Hindlimb muscle (tissue), 1 donor: ENCODE measurements around the gene CMTM1. TPM values are rescaled to one million over a fixed set of nuclear protein-coding genes. Genes with fewer than 3 reads are reported as not detected.

Experiments used
- DNase-seq: peaks from one replicate; pipeline ENCODE4 v3.0.0-alpha.2; 2013
- polyA plus RNA-seq: library from polyadenylated mRNA; unstranded; fragments of 120-200 nt; gene quantifications from one replicate; pipeline ENCODE4 v1.2.1, GENCODE V29; 2013; ENCODE audit not compliant: insufficient read length

CMTM1 gene
- polyA plus RNA-seq, 1 donor = 5.5 TPM

DNA sequence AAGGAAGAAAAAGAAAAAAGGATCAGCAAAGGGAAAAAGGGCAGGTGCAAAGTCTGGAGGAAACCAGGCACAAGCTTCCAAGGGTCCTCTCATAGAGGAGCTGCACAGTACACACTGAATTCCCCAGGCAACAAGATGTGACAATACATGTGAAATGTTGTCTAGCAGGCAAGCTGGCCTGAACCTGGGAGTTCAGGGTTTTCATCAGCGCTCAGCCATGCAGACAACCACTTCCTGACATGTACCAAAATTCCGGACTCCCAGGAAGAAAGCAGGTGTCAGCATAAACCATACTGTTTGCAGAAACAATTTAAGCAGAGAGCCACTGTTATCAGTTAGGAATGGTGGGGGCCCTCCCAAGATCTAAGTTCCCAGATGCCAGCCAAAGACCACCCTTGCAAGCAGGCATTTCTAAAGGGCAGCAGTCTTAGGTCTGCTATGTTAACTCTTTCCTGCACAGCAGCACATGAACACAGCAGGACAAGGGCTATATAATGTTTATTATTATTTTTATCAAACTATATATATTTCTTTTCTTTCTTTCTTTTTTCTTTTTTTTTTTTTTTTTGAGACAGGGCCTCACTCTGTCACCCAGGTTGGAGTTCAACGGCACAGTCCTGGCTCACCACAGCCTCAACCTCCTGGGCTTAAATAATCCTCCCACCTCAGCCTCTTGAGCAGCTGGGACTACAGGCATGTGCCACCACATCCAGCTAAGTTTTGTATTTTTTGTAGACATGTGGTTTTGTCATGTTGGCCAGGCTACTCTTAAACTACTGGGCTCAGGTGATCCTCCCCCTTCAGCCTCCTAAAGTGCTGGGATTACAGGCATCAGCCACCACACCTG, 26.4 kb upstream of the CMTM1 start:
- no peak for DNase-seq

DNA sequence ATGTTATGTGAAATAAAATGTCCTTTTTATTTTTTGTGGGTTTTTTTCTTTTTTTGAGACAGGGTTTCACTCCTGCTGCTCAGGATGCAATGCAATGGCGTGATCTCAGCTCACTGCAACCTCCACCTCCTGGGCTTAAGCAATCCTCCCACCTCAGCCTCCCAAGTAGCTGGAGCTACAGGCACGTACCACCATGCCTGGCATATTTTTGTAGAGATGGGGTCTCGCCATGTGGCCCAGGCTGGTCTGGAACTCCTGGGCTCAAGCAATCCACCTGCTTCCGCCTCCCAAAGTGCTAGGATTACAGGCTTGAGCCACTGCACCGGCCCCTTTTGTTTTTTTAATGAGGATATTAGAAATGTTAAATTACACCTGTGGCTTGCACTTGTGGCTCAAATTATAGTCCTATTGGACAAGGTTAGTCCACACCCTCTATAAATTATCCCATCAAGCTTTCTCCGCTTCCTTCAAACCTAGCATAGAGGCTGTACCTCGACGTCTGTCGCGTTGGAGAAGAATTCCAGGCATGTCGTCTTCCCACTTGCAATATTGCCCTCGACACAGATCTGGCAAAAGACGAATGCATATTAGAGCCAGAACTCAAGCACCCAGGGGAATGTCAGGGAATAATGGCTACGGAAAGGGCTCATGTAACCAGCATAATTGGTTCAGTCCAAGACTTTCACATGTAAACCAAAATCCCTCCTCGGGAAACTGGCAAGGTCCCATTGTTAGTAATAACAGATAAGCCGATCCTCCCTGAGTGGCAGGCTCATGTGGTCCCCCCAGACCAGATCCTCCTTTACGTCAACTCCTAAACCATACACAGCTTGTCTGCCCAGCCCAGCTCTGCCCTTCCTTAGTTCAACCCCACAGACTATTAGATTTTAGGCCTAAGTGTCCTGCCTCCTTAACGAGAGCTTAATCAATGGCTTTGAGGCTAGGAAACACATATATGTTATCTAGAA, 24.6 kb upstream of the CMTM1 start:
- no peak for DNase-seq

DNA sequence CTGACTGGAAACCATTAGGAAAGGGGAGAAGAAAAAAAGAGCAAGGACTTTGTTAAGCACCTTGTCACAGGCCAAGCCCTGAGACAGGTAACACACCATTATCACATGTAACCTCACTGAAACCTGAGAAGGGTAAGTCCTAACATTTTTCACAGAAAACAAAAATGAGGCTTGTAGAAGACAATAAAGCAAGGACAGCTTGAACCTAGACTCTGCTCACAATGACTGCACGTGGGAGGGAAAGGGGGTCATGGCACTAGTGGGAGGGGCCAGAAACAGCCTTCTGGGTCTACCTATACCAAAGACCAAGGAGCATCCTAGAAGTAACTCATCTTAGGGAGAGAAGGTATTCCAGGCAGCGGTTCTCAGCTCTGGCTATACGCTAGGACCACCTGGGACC, 23.8 kb upstream of the CMTM1 start:
- no peak for DNase-seq

DNA sequence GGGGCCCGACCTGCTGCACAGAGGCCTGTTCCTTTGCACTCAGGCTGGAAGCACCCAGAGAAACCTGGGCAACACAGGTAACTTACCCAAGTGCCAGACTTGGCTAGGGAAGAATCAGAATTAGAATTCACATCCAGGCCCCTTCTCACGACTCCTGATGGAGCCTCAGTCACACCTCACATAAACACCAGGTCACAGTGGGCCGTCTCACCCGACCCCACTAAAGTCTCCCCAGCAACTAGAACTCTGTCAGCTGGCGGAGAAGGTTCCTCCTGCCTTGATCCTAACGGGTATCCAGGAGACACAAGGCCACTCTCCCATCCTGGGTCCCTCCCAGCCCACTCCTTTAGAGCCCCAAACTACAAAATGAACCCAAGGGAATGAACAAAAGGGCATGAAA, 22.7 kb upstream of the CMTM1 start:
- no peak for DNase-seq

DNA sequence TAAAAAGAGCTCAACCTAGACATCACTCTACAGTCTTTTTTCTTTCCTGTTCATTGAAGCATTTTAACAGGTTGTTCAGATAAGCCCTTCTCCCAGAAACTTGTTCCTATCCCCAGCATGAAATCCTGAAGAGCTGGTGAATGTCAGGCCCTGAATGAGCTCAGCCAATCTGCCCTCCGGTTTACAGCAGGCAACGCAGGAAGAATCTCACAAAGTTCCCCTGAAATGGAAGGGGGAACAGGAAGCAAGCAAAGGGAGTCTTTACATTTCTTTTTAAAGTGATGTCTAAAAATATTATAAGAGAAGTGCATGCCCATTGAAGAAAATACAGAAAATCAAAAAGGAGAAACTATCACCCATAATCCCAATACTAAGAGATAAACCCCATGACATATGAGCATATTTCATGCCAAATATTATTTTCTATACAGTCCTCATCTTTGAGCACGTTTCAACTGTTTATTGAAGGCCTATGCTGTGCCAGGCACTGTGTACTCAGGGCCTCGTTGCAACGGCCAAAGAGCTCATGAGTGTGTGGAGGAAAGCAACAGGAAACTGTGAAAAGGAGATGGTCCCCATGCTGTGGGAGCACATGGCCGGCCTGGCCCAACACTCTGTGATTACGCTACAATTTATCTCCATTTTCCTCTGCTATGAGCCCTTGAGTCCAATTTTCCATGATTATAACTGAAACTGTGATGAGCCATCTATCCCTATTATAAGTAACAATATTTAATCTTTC, 22.1 kb upstream of the CMTM1 start:
- DNase-seq = no peak

DNA sequence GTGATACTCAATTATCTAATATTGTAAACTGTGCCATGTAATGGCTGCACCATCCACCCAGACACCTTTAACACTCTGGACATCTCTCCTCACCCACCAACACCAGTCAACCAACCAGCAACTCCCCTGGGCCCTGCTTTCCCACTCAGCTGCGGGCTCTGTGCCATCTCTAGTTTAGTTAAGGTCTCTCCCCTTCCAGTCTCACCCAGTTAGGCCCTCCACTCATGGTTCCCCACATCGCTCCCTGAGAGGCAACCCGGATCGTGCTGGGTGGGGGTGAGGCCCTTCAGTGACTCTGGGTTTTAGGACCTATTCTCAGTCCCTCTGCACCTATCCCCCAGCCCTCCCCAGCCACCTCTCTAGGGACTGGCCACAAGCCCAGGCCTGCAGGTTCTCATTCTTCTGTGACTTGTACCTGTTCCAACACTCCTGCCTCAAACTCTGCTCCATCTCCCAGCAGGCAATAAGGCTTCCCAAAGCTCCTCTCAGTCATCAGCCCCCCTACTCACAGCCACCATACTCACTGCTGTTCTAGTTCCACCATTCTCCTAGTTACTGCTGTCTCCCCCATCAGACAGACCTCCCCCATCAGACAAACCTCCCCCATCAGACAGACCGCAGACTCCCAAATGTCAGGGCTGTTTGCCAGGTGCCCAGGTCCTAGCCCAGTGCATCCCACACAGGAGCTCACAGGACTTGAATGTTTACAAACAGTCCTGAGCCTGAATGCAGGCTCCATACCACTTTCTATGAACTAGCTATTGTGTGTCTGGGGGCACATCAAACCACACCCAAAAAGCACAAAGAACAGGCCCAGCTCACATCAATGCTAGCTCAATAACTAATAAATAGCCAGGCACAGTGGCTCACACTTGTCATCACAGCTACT, 18.9 kb upstream of the CMTM1 start:
- no peak for DNase-seq

DNA sequence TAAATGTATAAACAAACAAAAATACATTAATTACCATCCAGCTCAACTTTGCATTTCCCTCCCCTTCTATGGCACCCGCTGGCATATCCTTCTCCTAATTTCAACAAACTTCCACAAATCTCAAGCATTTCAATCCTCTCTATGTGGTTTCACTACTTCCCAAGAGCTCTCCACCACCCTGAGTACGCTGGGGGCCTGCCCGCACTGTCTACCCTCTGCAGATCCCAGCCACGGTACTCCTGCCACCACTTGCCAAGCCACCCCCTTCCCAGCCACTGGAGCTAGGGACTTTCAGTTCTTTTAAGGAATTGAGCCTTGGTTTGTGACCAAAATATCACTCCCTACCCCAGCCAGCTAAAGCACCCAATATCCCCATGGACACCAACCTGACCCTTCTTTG, 18.2 kb upstream of the CMTM1 start:
- DNase-seq = no peak

DNA sequence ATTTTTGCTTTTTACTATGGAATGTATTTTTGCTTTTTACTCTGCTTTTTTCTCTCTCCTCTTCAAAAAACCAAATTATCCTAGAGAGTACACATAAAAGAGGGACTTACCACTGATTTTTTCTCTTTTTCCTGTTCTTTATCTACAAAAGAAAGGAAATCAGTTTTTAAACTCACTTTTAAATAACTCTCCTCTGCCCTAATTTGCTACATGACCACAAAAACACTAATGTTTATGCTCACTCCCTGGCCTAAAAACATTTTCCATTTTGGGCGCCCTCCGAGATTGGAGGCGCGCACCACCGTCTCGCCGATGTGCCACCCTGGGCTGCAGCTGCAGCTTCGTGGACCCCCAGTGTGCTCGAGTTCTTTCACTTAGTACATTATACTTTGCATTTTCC, 17.4 kb upstream of the CMTM1 start:
- no peak for DNase-seq

DNA sequence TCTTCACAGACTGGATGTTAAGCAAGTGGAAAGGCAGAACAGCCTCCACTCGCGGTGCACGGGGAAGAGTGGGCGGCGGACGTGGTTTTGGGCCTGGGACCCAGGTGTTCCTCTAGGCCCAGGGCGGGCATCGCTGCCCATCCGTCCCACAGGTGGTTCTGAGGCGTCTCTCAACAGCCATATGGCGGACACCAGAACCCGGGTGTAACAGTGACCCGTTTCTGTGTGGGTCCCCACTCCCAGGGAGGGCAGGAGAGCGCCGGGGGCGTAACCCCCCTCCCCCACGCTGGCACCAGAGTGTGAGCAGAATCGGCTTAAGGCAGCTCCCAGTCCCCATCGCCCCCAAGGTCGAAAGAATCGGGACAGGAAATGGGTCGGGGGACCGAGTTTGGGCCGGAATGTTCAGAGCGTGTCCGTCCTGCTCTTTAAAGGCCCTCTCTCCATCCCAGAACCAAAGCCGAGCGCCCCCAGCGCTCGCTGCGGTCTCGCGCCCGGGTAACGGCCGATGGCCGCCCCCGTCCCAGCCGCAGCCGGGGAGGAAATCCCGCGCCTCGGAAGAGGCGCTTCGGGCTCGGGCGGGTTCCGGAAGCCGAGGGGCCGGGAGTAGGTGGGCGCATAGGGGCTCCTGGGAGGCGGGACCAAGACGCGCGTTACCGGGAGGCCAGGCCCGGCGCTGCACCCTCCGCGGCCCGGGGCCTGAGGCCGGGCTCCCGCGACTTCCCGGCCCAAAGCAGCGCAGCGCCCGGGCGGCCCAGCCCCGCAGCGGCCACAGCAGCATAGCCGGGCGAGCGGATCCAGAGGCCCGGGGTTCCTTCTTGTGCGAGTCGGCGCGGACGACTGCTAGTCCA, 16.7 kb upstream of the CMTM1 start, which contains the start of gene TK2:
Gene TK2, minus strand, starts transcription at position 839 of the 848 bp plus-strand sequence. Its CDS starts 61 bp downstream, at position 778.
- DNase-seq = peak; percentile 86

DNA sequence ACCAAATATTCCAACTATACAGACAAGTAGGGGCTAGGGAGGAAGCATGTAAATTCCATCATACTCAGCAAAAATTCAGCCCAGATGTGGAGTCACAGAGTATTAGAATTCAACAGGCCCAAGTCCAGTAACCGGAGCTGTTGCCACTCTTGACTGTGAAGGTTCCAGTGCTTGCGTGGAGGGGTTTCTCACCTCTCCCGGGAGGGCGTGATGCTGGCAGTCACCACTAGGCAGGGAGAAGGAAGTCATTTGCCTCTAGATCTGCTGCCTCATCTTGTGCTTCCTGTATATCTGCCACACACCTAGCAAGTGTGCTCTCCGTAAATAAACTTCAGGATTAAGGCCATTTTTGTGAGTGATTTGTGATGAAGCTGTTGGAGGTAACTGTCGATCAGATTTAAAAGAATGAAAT, 14.9 kb upstream of the CMTM1 start:
- peak; percentile 54 for DNase-seq

DNA sequence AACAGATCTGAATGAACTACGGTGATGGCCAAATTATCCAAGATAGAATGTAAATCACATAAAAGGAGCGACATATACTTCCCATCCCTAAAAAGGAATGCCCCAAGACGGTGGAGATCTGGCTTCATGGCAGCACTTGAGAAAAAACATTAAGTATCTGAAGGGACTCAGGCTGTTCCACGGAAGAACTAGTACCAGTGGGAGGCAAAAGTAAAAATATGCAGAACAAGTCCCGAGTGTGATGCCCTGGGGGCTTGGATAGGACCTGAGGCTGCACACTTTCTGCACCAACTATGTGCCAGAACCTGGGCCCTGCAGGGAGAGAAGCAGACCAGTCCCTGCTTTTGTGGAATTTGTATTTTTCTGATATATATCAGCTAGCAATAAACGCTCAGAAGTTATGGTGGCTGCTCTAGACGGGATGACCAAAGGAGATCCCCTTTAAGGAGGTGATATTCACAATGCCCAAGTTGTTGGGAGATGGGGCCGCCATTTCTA, 14.4 kb upstream of the CMTM1 start:
- DNase-seq = no peak

DNA sequence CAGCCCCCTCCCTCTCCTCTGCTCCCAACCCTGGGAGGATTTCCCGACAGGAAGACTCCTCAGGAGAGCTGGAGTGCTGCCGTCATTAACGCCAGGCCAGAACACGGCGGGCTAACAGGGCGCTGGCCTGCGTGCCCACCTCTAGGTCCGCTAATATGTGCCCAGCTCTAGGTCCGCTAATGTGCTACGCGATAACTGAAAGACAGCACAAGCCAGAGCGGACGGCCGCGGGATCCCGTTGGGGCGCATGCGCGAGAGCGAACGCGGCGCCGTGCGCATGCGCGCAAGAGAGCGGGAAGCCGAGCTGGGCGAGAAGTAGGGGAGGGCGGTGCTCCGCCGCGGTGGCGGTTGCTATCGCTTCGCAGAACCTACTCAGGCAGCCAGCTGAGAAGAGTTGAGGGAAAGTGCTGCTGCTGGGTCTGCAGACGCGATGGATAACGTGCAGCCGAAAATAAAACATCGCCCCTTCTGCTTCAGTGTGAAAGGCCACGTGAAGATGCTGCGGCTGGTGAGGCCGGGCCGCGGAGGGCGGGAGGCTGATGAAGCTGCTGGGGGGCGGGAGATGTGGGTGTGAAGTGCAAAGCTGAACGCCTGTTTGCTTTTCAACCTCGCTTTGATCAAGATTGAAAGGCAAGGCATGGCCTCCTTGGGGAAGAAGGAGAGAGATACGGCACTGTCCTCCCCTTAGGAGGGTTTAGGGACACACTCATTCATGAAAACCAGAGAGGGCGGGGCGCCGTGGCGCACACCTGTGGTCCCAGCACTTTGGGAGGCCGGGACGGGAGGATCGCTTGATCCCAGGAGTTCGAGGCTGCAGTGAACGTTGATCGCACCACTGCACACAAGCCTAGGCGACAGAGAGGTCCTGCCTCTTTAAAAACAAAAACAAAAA, 13.7 kb upstream of the CMTM1 start, which contains the start of gene CKLF:
Gene CKLF, plus strand, starts transcription at position 291 of the 892 bp plus-strand sequence. Its CDS starts 140 bp downstream, at position 431.
- DNase-seq = peak; percentile 95

DNA sequence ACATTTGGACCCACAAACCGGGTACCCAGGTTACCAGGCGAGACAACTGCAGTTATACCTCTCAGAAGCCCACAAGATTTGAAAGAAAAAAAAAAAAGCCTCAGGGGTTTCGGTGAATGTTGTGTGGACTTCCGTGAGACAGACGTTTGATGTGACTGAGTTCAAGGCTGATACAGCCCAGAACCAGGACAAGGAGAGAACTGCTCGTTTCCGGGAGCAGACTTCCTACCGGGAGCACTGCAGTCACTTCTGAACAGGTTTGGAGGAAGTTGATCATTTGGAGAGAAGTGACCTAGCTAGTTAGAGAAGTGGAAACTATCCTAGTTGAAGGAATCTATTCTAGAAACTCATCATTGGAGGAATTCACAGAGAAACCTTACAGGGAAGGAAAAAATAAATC, 13.0 kb upstream of the CMTM1 start:
- DNase-seq = no peak

DNA sequence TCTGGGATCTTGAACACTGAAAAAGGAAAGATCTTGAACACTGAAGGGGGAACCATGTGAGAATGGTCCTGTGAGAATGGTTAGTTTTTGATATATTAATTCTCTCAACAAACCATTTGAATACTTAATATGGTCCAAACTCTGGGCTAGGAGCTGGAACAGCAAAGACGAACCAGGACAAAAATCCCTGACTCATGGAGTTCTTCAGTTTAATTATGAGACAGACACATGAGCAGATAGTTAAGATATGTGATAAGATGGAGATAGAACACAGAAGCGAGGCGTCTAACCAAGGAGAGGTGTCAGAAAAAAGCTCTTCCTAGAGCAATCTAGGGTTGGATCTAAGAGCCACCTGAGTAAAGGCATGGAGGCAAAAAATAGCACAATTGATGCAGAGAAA, 12.2 kb upstream of the CMTM1 start:
- DNase-seq = no peak

DNA sequence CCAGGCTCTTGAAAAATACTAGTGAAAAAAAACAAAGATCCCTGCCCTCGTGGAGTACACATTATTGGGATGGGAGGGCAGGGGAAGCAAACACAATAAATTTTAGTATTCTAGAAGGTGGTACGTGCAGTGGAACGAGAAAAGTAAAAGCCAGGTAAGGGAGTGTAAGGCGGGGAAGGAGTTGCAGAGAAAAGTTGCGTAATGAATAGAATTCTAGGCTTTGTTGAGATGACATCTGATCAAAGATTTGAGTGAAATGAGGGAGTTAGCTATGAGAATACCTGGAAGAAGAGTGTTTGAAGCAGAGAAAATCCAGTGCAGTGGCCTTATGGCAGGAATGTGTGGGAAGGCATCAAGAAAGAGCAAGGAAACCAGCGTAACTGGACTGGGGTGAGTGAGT, 11.7 kb upstream of the CMTM1 start:
- no peak for DNase-seq

DNA sequence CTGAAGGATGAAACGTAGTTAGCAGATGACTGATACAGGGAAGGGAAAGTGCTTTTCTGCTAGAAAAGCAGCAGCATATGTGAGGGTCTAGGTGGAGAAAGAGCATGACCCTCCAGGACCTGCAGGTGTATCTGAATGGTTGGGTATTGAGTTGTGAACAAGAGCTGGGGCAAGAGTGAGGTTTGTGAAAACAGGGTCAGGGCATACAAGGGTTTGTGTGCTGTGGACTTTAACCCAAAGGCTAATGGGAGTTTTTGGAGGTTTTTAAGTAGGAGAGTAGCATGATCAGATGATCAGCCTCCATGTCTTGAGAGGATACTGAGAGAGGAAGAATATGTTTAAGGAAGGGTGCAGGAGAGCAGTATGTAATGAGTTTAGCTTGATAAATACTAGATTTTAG, 6.1 kb upstream of the CMTM1 start:
- DNase-seq = no peak

DNA sequence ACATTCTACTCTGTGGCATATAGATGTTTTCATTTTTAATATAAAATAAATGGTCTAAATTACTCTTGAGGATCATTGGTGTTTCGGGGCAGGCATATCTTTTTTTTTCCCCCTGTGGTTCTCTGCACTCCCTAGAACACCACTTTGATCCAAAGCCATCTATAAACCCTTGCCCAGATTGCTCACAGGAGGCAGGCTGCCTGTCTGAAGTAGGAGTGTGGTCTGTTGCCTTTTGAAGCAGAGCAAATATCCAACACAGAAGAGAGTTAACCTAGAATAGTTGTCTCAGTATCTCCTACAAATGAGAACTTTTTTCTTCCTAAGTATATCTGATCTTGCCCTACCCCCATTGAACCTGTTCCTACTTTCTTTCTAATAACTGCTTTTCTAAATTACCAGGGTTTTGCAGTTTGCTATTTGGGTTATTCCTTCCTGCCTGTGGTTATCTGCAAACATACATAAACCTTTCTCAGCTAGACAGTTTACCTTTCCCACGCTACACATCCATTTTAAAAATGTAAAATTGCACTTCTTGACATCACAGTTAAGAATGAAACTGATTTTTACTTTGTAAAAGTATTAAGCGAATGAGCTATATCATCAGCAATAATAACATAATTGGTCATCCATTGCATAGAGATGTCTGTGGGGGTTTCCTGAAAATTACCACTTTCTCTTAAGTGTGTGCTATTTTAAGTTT, 4.7 kb upstream of the CMTM1 start:
- DNase-seq = no peak

DNA sequence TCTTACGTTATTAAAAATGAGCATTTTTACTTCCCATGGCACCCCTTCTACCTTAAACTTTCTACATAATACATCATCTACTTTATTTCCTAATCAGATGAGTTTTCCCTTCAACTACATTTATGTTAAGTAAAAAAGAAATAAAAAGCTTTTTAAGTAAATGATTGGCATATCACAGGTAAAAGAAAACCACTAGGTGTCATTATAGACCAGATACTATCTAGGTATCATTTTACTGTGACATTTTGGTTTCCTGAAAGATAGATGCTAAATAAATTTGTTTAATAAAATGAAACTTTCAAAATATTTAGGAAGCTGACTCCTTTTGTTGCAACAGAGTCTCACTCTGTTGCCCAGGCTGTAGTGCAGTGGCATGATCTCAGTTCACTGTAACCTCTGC, 3.8 kb upstream of the CMTM1 start:
- DNase-seq = no peak

DNA sequence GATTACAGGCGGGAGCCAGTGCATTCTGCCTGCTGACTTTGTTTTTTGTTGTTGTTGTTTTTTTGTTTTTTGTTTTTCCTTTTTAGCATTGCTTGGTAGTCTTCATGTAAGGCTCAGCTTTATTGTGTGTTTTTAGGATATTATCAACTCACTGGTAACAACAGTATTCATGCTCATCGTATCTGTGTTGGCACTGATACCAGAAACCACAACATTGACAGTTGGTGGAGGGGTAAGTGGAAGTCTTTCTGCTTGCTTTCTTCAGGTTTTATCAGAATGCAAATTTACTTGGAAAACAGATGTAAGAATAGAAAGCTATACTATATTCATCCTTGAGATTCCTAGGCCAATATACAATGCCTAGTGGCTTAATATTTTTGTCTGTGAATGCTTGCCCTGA, 3.3 kb upstream of the CMTM1 start:
- DNase-seq = no peak
